GM23248 (cell line): ENCODE results near the gene PIBF1. TPM values are rescaled to one million over a fixed set of nuclear protein-coding genes. Genes with fewer than 3 reads are reported as not detected.
A peak's percentile ranks its signal among the peaks of the same experiment; 100 is the strongest.

Experiments
- DNase-seq: peaks from one replicate; pipeline ENCODE4 v3.0.0-alpha.2; 2015
- H2AFZ ChIP-seq: fragments of 200-600 bp; sonication (generic); 2 replicates; pipeline ENCODE4 v1.6.1; 2016; ENCODE audit warnings: antibody characterized with exemption
- H3F3A ChIP-seq: fragments of 200-600 bp; sonication (generic); 2 replicates; pipeline ENCODE4 v1.6.1; 2016; ENCODE audit warnings: mild to moderate bottlenecking, antibody characterized with exemption, mixed run types; ENCODE audit not compliant: insufficient read depth
- H3K27ac ChIP-seq: fragments of 200-600 bp; sonication (generic); 2 replicates; pipeline ENCODE4 v1.5.1; 2016; ENCODE audit warnings: mild to moderate bottlenecking
- H3K27me3 ChIP-seq: fragments of 200-600 bp; sonication (generic); replicated peaks from 2 replicates; pipeline ENCODE4 v1.6.1; 2016; ENCODE audit warnings: mild to moderate bottlenecking; ENCODE audit not compliant: insufficient read depth
- H3K36me3 ChIP-seq: fragments of 200-600 bp; sonication (generic); 2 replicates; pipeline ENCODE4 v1.6.1; 2016; ENCODE audit warnings: low read depth, mild to moderate bottlenecking
- H3K4me1 ChIP-seq: fragments of 200-600 bp; sonication (generic); 2 replicates; pipeline ENCODE4 v1.6.1; 2016; ENCODE audit warnings: mild to moderate bottlenecking; ENCODE audit not compliant: insufficient read depth
- H3K4me2 ChIP-seq: fragments of 200-600 bp; sonication (generic); one replicate; pipeline ENCODE4 v1.6.1; 2016; ENCODE audit warnings: mild to moderate bottlenecking; ENCODE audit not compliant: unreplicated experiment
- H3K4me3 ChIP-seq: fragments of 200-600 bp; sonication (generic); 2 replicates; pipeline ENCODE4 v1.5.1; 2016; ENCODE audit warnings: mild to moderate bottlenecking
- H3K79me2 ChIP-seq: fragments of 200-600 bp; sonication (generic); 2 replicates; pipeline ENCODE4 v1.6.1; 2016; ENCODE audit warnings: mild to moderate bottlenecking; ENCODE audit not compliant: insufficient read depth
- H3K9ac ChIP-seq: fragments of 200-600 bp; sonication (generic); 2 replicates; pipeline ENCODE4 v1.6.1; 2016; ENCODE audit warnings: mild to moderate bottlenecking
- H3K9me2 ChIP-seq: fragments of 200-600 bp; sonication (generic); 2 replicates; pipeline ENCODE4 v1.6.1; 2016; ENCODE audit warnings: mixed run types, mild to moderate bottlenecking, moderate library complexity; ENCODE audit not compliant: insufficient read depth
- H3K9me3 ChIP-seq: fragments of 200-600 bp; sonication (generic); one replicate; pipeline ENCODE4 v1.6.1; 2017; ENCODE audit warnings: low read depth
- H4K20me1 ChIP-seq: fragments of 200-600 bp; sonication (generic); 2 replicates; pipeline ENCODE4 v1.6.0; 2016; ENCODE audit not compliant: insufficient read depth
- EZH2 ChIP-seq: fragments of 200-600 bp; sonication (generic); IDR thresholded peaks from 2 replicates; pipeline ENCODE4 v1.6.1; 2018; ENCODE audit warnings: antibody characterized with exemption, mild to moderate bottlenecking; ENCODE audit not compliant: insufficient read depth, poor library complexity, severe bottlenecking
- EZH2phosphoT487 ChIP-seq: fragments of 200-600 bp; sonication (generic); IDR thresholded peaks from 2 replicates; pipeline ENCODE4 v1.6.1; 2018; ENCODE audit warnings: antibody characterized with exemption, moderate library complexity, mild to moderate bottlenecking, low read depth; ENCODE audit not compliant: insufficient read depth
- WGBS, 2 experiments: methylation state at CpG; one replicate each; pipeline ENCODE4 v1.1.6; 2015 to 2017; ENCODE audit warnings: low lambda C conversion rate in 2 of 2, low coverage in 1 of 2; ENCODE audit errors: missing lambda C conversion rate in 2 of 2; 5-methylcytosine and 5-hydroxymethylcytosine counted together
- in situ Hi-C: fragments of 300-500 bp; cut with MboI; formaldehyde crosslinking; loops from 2 replicates; pipeline ENCODE4 v1.15.0; 2020
- polyA plus RNA-seq: library from polyadenylated mRNA; unstranded; fragments of >200 nt; fragmentation: Nextera tagmentation; extraction: Ambion mirVana; gene quantifications from 2 replicates; pipeline ENCODE4 v1.2.1, GENCODE V29; 2016
- total RNA-seq: library from RNA; depleted of rRNA; stranded (reverse); fragments of >200 nt; shearing (Covaris generic); gene quantifications from 2 replicates; pipeline ENCODE4 v1.2.3, GENCODE V29; 2014

The PIBF1 gene
- total and polyA plus RNA-seq, 2 experiments from 2014 or later = 15.2 to 17.0 TPM

- no peaks in the 10 kb centered on the region for H3K9me2 ChIP-seq
- H2AFZ ChIP-seq = no peak overlapping the region
- H3K4me1 ChIP-seq = no peaks in the 10 kb centered on the region
- H3K27ac ChIP-seq = no peak overlapping the region
- H3K4me2 ChIP-seq = no peak overlapping the region
- H3K27me3 ChIP-seq = no peaks in the 10 kb centered on the region
- peaks cover 48% of the 10 kb centered on the region for H3K36me3 ChIP-seq
- no peak overlapping the region for H3K4me3 ChIP-seq
- peaks cover 19% of the 10 kb centered on the region; the same call in 1 of the 2 replicates for H3F3A ChIP-seq
- no peaks in the 10 kb centered on the region for H4K20me1 ChIP-seq
- in situ Hi-C loops = no loop called here
- H3K9ac ChIP-seq = no peak overlapping the region
- H3K9me3 ChIP-seq = no peaks in the 10 kb centered on the region
- H3K79me2 ChIP-seq = peaks cover 58% of the 10 kb centered on the region
- TF ChIP-seq EZH2 = no peak
- no peak for TF ChIP-seq EZH2phosphoT487
- DNase-seq = no peak
Observed at GRCh38 chr13:72751220-72751619, 30.7 kb upstream of the PIBF1 start.

- Histone ChIP-seq H3K27ac (no peak overlapping the region), H3K36me3 (peaks cover 60% of the 10 kb centered on the region), H3K4me1 (no peaks in the 10 kb centered on the region), H3K4me2 (no peak overlapping the region), H3K79me2 (peaks cover 54% of the 10 kb centered on the region), H3K9ac (no peak overlapping the region), H3K9me2 (no peaks in the 10 kb centered on the region), H3K4me3 (no peak overlapping the region), H3K9me3 (no peaks in the 10 kb centered on the region), H4K20me1 (no peaks in the 10 kb centered on the region), H2AFZ (no peak overlapping the region), H3F3A (peaks cover 22% of the 10 kb centered on the region; the same call in 1 of the 2 replicates), H3K27me3 (no peaks in the 10 kb centered on the region)
- WGBS, 2 experiments = 96 to 99% methylated on average over 6 of the region's 6 CpGs
- TF ChIP-seq EZH2phosphoT487 (no peak), EZH2 (no peak)
- DNase-seq = no peak
- in situ Hi-C loops = no loop called here
Observed at GRCh38 chr13:72754111-72754510, 27.8 kb upstream of the PIBF1 start.

- H3K27me3 ChIP-seq = no peaks in the 10 kb centered on the region
Observed at GRCh38 chr13:72757792-72758535, 24.0 kb upstream of the PIBF1 start.

GRCh38 chr13:72760189-72760588 lies 21.7 kb upstream of the PIBF1 start:
- Histone ChIP-seq H2AFZ (no peak overlapping the region), H3K4me2 (no peak overlapping the region), H3K79me2 (peaks cover 13% of the 10 kb centered on the region; the same call in 1 of the 2 replicates), H3K9me2 (no peaks in the 10 kb centered on the region), H3K4me3 (no peak overlapping the region), H3K4me1 (no peaks in the 10 kb centered on the region), H3K27ac (no peak overlapping the region), H3K9me3 (no peaks in the 10 kb centered on the region), H3K9ac (no peak overlapping the region), H3F3A (peaks cover 31% of the 10 kb centered on the region; the same call in 1 of the 2 replicates), H4K20me1 (no peaks in the 10 kb centered on the region), H3K36me3 (peaks cover 85% of the 10 kb centered on the region), H3K27me3 (no peaks in the 10 kb centered on the region)
- WGBS, 2 experiments = 96 to 100% methylated on average over 3 of the region's 3 CpGs
- no peak for DNase-seq
- in situ Hi-C loops = no loop called here
- TF ChIP-seq EZH2 = no peak
- TF ChIP-seq EZH2phosphoT487 = no peak

More at GRCh38 chr13:72757792-72758535, 24.0 kb upstream of the PIBF1 start:
- Histone ChIP-seq H3K9me2 (no peaks in the 10 kb centered on the region), H3K4me2 (no peak overlapping the region), H3K9ac (no peak overlapping the region), H3F3A (peaks cover 31% of the 10 kb centered on the region; the same call in 1 of the 2 replicates), H4K20me1 (no peaks in the 10 kb centered on the region), H3K4me1 (no peaks in the 10 kb centered on the region), H2AFZ (no peak overlapping the region), H3K4me3 (no peak overlapping the region), H3K27ac (no peak overlapping the region), H3K9me3 (no peaks in the 10 kb centered on the region), H3K79me2 (peaks cover 24% of the 10 kb centered on the region), H3K36me3 (peaks cover 76% of the 10 kb centered on the region)
- TF ChIP-seq EZH2phosphoT487 (no peak), EZH2 (no peak)
- DNase-seq = peak; percentile 9
- 72 to 74% methylated on average over 4 of the region's 4 CpGs for WGBS, 2 experiments
- in situ Hi-C loops = no loop called here
